HCT116 (cell line): ENCODE results near the gene EIF6.

Experiments used
- CTCF ChIP-seq, 3 experiments: fragments of 200-600 bp in 1 of 3; sonication (generic) in 1 of 3; IDR thresholded peaks in 2 of 3; conservative IDR thresholded peaks in 1 of 3; 2 replicates each; pipeline ENCODE4 v1.5.1; 2012 to 2017; ENCODE audit warnings: low read depth in 2 of 3, low read length in 2 of 3, antibody characterized with exemption in 1 of 3, borderline replicate concordance in 1 of 3, control low read depth in 1 of 3, mild to moderate bottlenecking in 1 of 3, mixed read lengths in 1 of 3, mixed run types in 1 of 3, moderate library complexity in 1 of 3; ENCODE audit not compliant: insufficient read depth in 1 of 3
- REST ChIP-seq: IDR thresholded peaks from 2 replicates; pipeline ENCODE4 v1.6.1; 2012; ENCODE audit warnings: low read depth

DNA sequence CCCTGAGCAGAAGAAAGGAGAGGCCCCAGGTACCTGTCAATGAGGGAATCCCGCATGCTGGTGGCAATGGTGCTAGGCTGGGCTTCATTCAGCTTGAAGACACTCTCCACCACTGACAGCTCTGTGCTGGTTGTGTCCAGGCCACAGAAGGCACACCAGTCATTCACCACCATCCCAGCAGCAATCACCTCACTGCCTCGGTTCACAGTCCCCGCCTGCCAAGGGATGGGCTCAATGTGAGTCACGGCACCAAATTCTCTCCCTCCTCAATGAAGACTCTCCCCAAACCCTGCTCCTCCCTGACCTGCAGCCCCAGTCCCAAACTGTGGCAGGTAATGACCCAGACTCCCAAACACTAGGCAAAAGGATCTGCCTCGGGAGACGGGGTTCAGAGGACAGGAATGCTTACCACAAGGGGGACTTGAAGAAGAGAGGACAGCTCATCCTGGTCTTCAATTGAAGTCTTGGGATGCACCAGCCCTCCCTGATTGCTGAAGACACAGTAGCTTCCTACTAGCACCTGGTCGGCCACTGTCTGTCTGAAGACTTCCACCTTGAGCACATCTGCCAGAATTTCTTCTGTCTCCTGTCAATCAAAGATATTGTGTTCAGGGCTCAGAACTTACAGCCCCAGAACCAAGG lies 4.9 kb downstream of the EIF6 start:
- TF ChIP-seq REST (no peak), CTCF (IDR thresholded peaks at IDR 0.05 in 2 of 3, conservative IDR thresholded peaks at IDR 0.05 in 1 of 3; ENCODE audit: borderline replicate concordance in 1 of 3, insufficient read depth in 1 of 3, low read depth in 2 of 3, low read length in 2 of 3) (no peak)
